Activated CD4-positive, alpha-beta T cell treated with anti-CD3 and anti-CD28 coated beads, Interleukin-2, amount 10 ng/mL, durations not matched to agents 24 days and 14 days (primary cell): ENCODE results near the gene RARA. TPM values are rescaled to one million over a fixed set of nuclear protein-coding genes. Genes with fewer than 3 reads are reported as not detected.
"Not testable (repeated sequence)": the region's sequence is repeated elsewhere in the genome, so short reads cannot be mapped to it uniquely, and the experiment has no call there.

Experiments used
- DNase-seq: peaks from one replicate; pipeline ENCODE4 v3.0.0; 2022
- H3K27ac Mint-ChIP-seq: one replicate; pipeline ENCODE4 v1.8.0; 2022; ENCODE audit warnings: mild to moderate bottlenecking, mixed read lengths
- H3K27me3 Mint-ChIP-seq: one replicate; pipeline ENCODE4 v1.8.0; 2022; ENCODE audit warnings: mixed read lengths
- H3K36me3 Mint-ChIP-seq: one replicate; pipeline ENCODE4 v1.8.0; 2022; ENCODE audit warnings: low read depth, mild to moderate bottlenecking, mixed read lengths
- H3K4me1 Mint-ChIP-seq: one replicate; pipeline ENCODE4 v1.8.0; 2021; ENCODE audit warnings: mixed read lengths
- H3K4me3 Mint-ChIP-seq: one replicate; pipeline ENCODE4 v1.8.0; 2022; ENCODE audit warnings: mild to moderate bottlenecking, moderate library complexity, mixed read lengths
- H3K9me3 Mint-ChIP-seq: one replicate; pipeline ENCODE4 v1.8.0; 2021; ENCODE audit warnings: mixed read lengths
- intact Hi-C: fragments of 100-400 bp; cut with micrococcal nuclease; formaldehyde crosslinking; loops from one replicate; pipeline ENCODE4 v1.15.1; 2023
- total RNA-seq: library from RNA; stranded (reverse); gene quantifications from 2 replicates; pipeline ENCODE4 v1.2.3, GENCODE V29; 2022

The RARA gene
- total RNA-seq, 1 donor from 2014 or later = 24.0 TPM

- H3K27me3 Mint-ChIP-seq = no peaks in the 10 kb centered on the region
Measured at GRCh38 chr17:40287159-40287493, 21.9 kb upstream of the RARA start.

GRCh38 chr17:40287494-40288369 is 21.2 kb upstream of the RARA start, which contains the start of gene CDC6:
TSS of gene CDC6 (plus strand) at chr17:40287879. CDS start at chr17:40289421, 1,542 bp downstream.
- intact Hi-C loops = loop anchor here (1.0 to 2.0 kb wide), 4 partner anchors 31 to 175 kb away; partner anchors contain the start of gene WIPF2
- DNase-seq = peak; percentile 99

More at GRCh38 chr17:40287159-40287493, 21.9 kb upstream of the RARA start:
- peaks cover 49% of the 10 kb centered on the region for H3K4me1 Mint-ChIP-seq
- intact Hi-C loops = loop anchor here (1.0 to 2.0 kb wide), 4 partner anchors 31 to 174 kb away; partner anchors contain the start of gene WIPF2
- peaks cover 44% of the 10 kb centered on the region for H3K36me3 Mint-ChIP-seq
- peak overlapping the region; percentile 98 for H3K4me3 Mint-ChIP-seq
- peak overlapping the region; percentile 99 for H3K27ac Mint-ChIP-seq
- no peak for DNase-seq
- H3K9me3 Mint-ChIP-seq = no peaks in the 10 kb centered on the region

GRCh38 chr17:40290629-40291280 is 18.2 kb upstream of the RARA start:
- peaks cover 43% of the 10 kb centered on the region for H3K4me1 Mint-ChIP-seq
- peaks cover 62% of the 10 kb centered on the region for H3K36me3 Mint-ChIP-seq
- H3K27me3 Mint-ChIP-seq = no peaks in the 10 kb centered on the region
- no peaks in the 10 kb centered on the region for H3K9me3 Mint-ChIP-seq
- intact Hi-C loops = loop anchor here (1.0 kb wide), 1 partner anchor 88 kb away; no protein-coding TSS in a partner anchor
- peak; percentile 86 for DNase-seq
- peak overlapping the region; percentile 92 for H3K27ac Mint-ChIP-seq
- peak overlapping the region; percentile 65 for H3K4me3 Mint-ChIP-seq

More at GRCh38 chr17:40287494-40288369, 21.2 kb upstream of the RARA start, which contains the start of gene CDC6:
- H3K36me3 Mint-ChIP-seq = peaks cover 40% of the 10 kb centered on the region
- H3K4me1 Mint-ChIP-seq = peaks cover 44% of the 10 kb centered on the region
- no peaks in the 10 kb centered on the region for H3K9me3 Mint-ChIP-seq
- H3K27ac Mint-ChIP-seq = peak within 1 kb of the TSS; percentile 99
- H3K4me3 Mint-ChIP-seq = peak within 1 kb of the TSS; percentile 98
- no peaks in the 10 kb centered on the region for H3K27me3 Mint-ChIP-seq

- Mint-ChIP-seq H3K4me3 (peak overlapping the region; percentile 65), H3K9me3 (no peaks in the 10 kb centered on the region), H3K4me1 (peaks cover 46% of the 10 kb centered on the region), H3K27me3 (no peaks in the 10 kb centered on the region), H3K27ac (peak overlapping the region; percentile 92), H3K36me3 (peaks cover 65% of the 10 kb centered on the region)
- no peak for DNase-seq
- intact Hi-C loops = no loop called here
Measured at GRCh38 chr17:40291281-40291664, 17.7 kb upstream of the RARA start.

GRCh38 chr17:40293363-40293762 is 15.6 kb upstream of the RARA start:
- Mint-ChIP-seq H3K27me3 (no peaks in the 10 kb centered on the region), H3K27ac (no peak overlapping the region), H3K36me3 (peaks cover 70% of the 10 kb centered on the region), H3K4me3 (no peak overlapping the region), H3K4me1 (peaks cover 43% of the 10 kb centered on the region), H3K9me3 (no peaks in the 10 kb centered on the region)
- intact Hi-C loops = no loop called here
- DNase-seq = no peak

GRCh38 chr17:40295488-40296436 is 13.2 kb upstream of the RARA start:
- DNase-seq = no peak
- Mint-ChIP-seq H3K27me3 (no peaks in the 10 kb centered on the region), H3K9me3 (no peaks in the 10 kb centered on the region), H3K27ac (peak overlapping the region; percentile 82), H3K4me1 (peaks cover 30% of the 10 kb centered on the region), H3K36me3 (peaks cover 69% of the 10 kb centered on the region), H3K4me3 (peak overlapping the region; percentile 39)
- intact Hi-C loops = no loop called here

GRCh38 chr17:40297511-40297910 is 11.5 kb upstream of the RARA start:
- no peak for DNase-seq
- no peak overlapping the region for H3K27ac Mint-ChIP-seq
- H3K4me3 Mint-ChIP-seq = no peak overlapping the region
- peaks cover 27% of the 10 kb centered on the region for H3K4me1 Mint-ChIP-seq
- H3K27me3 Mint-ChIP-seq = no peaks in the 10 kb centered on the region
- intact Hi-C loops = no loop called here
- no peaks in the 10 kb centered on the region for H3K9me3 Mint-ChIP-seq
- H3K36me3 Mint-ChIP-seq = peaks cover 69% of the 10 kb centered on the region

GRCh38 chr17:40298726-40299125 is 10.3 kb upstream of the RARA start:
- Mint-ChIP-seq H3K9me3 (no peaks in the 10 kb centered on the region), H3K4me3 (no peak overlapping the region), H3K27ac (no peak overlapping the region), H3K27me3 (no peaks in the 10 kb centered on the region), H3K36me3 (peaks cover 71% of the 10 kb centered on the region), H3K4me1 (peaks cover 30% of the 10 kb centered on the region)
- DNase-seq = no peak
- intact Hi-C loops = no loop called here

- H3K27ac Mint-ChIP-seq, intact Hi-C loops, H3K9me3 Mint-ChIP-seq, H3K4me3 Mint-ChIP-seq, H3K27me3 Mint-ChIP-seq, DNase-seq: not testable (repeated sequence)
- peaks cover 72% of the 10 kb centered on the region for H3K36me3 Mint-ChIP-seq
- peaks cover 31% of the 10 kb centered on the region for H3K4me1 Mint-ChIP-seq
Measured at GRCh38 chr17:40299159-40299757, 9.7 kb upstream of the RARA start.

- no peak overlapping the region for H3K27ac Mint-ChIP-seq
- intact Hi-C loops = loop anchor here (10.0 kb wide), 1 partner anchor 233 kb away; no protein-coding TSS in a partner anchor
- no peak for DNase-seq
- H3K36me3 Mint-ChIP-seq = peaks cover 61% of the 10 kb centered on the region
- H3K4me1 Mint-ChIP-seq = peaks cover 22% of the 10 kb centered on the region
- H3K9me3 Mint-ChIP-seq = no peaks in the 10 kb centered on the region
- H3K27me3 Mint-ChIP-seq = no peaks in the 10 kb centered on the region
- no peak overlapping the region for H3K4me3 Mint-ChIP-seq
Measured at GRCh38 chr17:40301315-40301714, 7.7 kb upstream of the RARA start.

GRCh38 chr17:40303009-40303657 is 5.8 kb upstream of the RARA start:
- Mint-ChIP-seq H3K4me1 (peaks cover 16% of the 10 kb centered on the region), H3K27me3 (no peaks in the 10 kb centered on the region), H3K9me3 (no peaks in the 10 kb centered on the region), H3K36me3 (peaks cover 49% of the 10 kb centered on the region), H3K27ac (peak overlapping the region; percentile 29), H3K4me3 (no peak overlapping the region)
- intact Hi-C loops = loop anchor here (1.0 to 10.0 kb wide), 3 partner anchors 20 to 232 kb away; no protein-coding TSS in a partner anchor
- DNase-seq = peak; percentile 87

GRCh38 chr17:40303708-40304551 is 5.0 kb upstream of the RARA start:
- peak overlapping the region; percentile 29 for H3K27ac Mint-ChIP-seq
- no peaks in the 10 kb centered on the region for H3K27me3 Mint-ChIP-seq
- DNase-seq = no peak

More at GRCh38 chr17:40303708-40304551, 5.0 kb upstream of the RARA start:
- intact Hi-C loops = loop anchor here (1.0 to 10.0 kb wide), 3 partner anchors 19 to 231 kb away; no protein-coding TSS in a partner anchor
- peaks cover 44% of the 10 kb centered on the region for H3K36me3 Mint-ChIP-seq
- peaks cover 13% of the 10 kb centered on the region for H3K4me1 Mint-ChIP-seq
- no peak overlapping the region for H3K4me3 Mint-ChIP-seq
- H3K9me3 Mint-ChIP-seq = no peaks in the 10 kb centered on the region
